Measurements from ENCODE around the gene U2AF1L4. TPM values are rescaled to one million over a fixed set of nuclear protein-coding genes. Genes with fewer than 3 reads are reported as not detected.
A peak's percentile ranks its signal among the peaks of the same experiment; 100 is the strongest.

The U2AF1L4 gene
- total RNA-seq, 3 donors from 2014 or later = 19.7 to 32.4 (median 32.1) TPM

- DNase-seq (peak in 1 of 3 donors; percentile 57), ATAC-seq (no peak)
- no peaks in the 10 kb centered on the region for H3K9me3 ChIP-seq
- no peak for TF ChIP-seq CTCF (IDR thresholded peaks at IDR 0.05)
- peaks cover 8% of the 10 kb centered on the region for H3K4me1 ChIP-seq (ENCODE audit: low read depth)
- no peak overlapping the region for H3K4me3 ChIP-seq
- peaks cover 4% of the 10 kb centered on the region for H3K36me3 ChIP-seq (ENCODE audit: low read depth)
- intact Hi-C loops (cut with DNase I, micrococcal nuclease) = no loop called here
Observed at GRCh38 chr19:35738021-35738886, 7.0 kb downstream of the U2AF1L4 start.

- ATAC-seq = no peak
- no peak for TF ChIP-seq CTCF (IDR thresholded peaks at IDR 0.05)
- DNase-seq = peak in 1 of 3 donors; percentile 47
- H3K4me3 ChIP-seq = no peak overlapping the region
- no peaks in the 10 kb centered on the region for H3K9me3 ChIP-seq
- H3K4me1 ChIP-seq (ENCODE audit: low read depth) = peaks cover 8% of the 10 kb centered on the region
- intact Hi-C loops (cut with DNase I, micrococcal nuclease) = no loop called here
- H3K36me3 ChIP-seq (ENCODE audit: low read depth) = peaks cover 4% of the 10 kb centered on the region
Observed at GRCh38 chr19:35736913-35737886, 8.0 kb downstream of the U2AF1L4 start.

- no peak for ATAC-seq
- no peak for TF ChIP-seq CTCF (IDR thresholded peaks at IDR 0.05)
- intact Hi-C loops (cut with DNase I, micrococcal nuclease) = no loop called here
- peaks cover 13% of the 10 kb centered on the region for H3K36me3 ChIP-seq (ENCODE audit: low read depth)
- H3K9me3 ChIP-seq = no peaks in the 10 kb centered on the region
- no peak overlapping the region for H3K4me3 ChIP-seq
- peaks cover 6% of the 10 kb centered on the region for H3K4me1 ChIP-seq (ENCODE audit: low read depth)
- DNase-seq = no peak
Observed at GRCh38 chr19:35734889-35735288, 10.3 kb downstream of the U2AF1L4 start.

- ATAC-seq = no peak
- TF ChIP-seq CTCF (IDR thresholded peaks at IDR 0.05) = no peak
- H3K9me3 ChIP-seq = no peaks in the 10 kb centered on the region
- H3K36me3 ChIP-seq (ENCODE audit: low read depth) = peaks cover 14% of the 10 kb centered on the region
- no peak overlapping the region for H3K4me3 ChIP-seq
- no peak for DNase-seq
- no peaks in the 10 kb centered on the region for H3K4me1 ChIP-seq (ENCODE audit: low read depth)
- intact Hi-C loops (cut with DNase I, micrococcal nuclease) = no loop called here
Observed at GRCh38 chr19:35734273-35734672, 10.9 kb downstream of the U2AF1L4 start.

GRCh38 chr19:35733180-35734125 is 11.8 kb downstream of the U2AF1L4 start:
- TF ChIP-seq CTCF (IDR thresholded peaks at IDR 0.05) = no peak

More at GRCh38 chr19:35733180-35734125, 11.8 kb downstream of the U2AF1L4 start:
- no peaks in the 10 kb centered on the region for H3K4me1 ChIP-seq (ENCODE audit: low read depth)
- DNase-seq (peak in 1 of 3 donors; percentile 39), ATAC-seq (no peak)
- intact Hi-C loops (cut with DNase I, micrococcal nuclease) = no loop called here
- no peak overlapping the region for H3K4me3 ChIP-seq
- no peaks in the 10 kb centered on the region for H3K9me3 ChIP-seq
- H3K36me3 ChIP-seq (ENCODE audit: low read depth) = peaks cover 21% of the 10 kb centered on the region
